ENCODE measurements around the gene PRICKLE4. TPM values are rescaled to one million over a fixed set of nuclear protein-coding genes. Genes with fewer than 3 reads are reported as not detected.

PRICKLE4 gene
- total RNA-seq, 1 experiment from 2014 or later = 1.5 TPM

DNA sequence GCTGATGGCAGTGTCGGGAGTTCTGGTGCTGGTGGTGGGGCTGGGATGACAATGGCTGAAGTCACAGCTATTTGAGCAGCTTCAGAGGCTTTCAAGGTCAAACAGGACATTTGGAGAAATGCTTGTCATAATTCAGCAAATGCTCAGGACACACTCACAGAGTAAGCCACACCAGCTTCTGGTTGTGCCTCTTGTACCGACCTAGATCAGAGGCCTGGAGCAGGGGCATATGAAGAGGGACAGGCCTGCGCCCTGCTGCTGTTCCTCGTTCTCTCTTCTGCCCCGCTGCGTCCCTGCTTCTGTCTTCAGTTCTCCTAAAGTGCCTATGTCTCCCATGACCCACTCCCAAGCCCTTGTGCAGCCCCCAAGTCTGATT lies 32.5 kb upstream of the PRICKLE4 start (continued):
- no peak for TF ChIP-seq ARID4B (CRISPR knock-in tag; IDR thresholded peaks at IDR 0.05; ENCODE audit: borderline replicate concordance)
- TF ChIP-seq, protein P1, sequence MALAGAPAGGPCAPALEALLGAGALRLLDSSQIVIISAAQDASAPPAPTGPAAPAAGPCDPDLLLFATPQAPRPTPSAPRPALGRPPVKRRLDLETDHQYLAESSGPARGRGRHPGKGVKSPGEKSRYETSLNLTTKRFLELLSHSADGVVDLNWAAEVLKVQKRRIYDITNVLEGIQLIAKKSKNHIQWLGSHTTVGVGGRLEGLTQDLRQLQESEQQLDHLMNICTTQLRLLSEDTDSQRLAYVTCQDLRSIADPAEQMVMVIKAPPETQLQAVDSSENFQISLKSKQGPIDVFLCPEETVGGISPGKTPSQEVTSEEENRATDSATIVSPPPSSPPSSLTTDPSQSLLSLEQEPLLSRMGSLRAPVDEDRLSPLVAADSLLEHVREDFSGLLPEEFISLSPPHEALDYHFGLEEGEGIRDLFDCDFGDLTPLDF (CRISPR knock-in tag; IDR thresholded peaks at IDR 0.05) = no peak
- no peak for TF ChIP-seq ATF2 (CRISPR knock-in tag; IDR thresholded peaks at IDR 0.05; ENCODE audit: borderline replicate concordance, low read depth)
- TF ChIP-seq ZMAT4 (CRISPR knock-in tag; IDR thresholded peaks at IDR 0.05) = no peak

DNA sequence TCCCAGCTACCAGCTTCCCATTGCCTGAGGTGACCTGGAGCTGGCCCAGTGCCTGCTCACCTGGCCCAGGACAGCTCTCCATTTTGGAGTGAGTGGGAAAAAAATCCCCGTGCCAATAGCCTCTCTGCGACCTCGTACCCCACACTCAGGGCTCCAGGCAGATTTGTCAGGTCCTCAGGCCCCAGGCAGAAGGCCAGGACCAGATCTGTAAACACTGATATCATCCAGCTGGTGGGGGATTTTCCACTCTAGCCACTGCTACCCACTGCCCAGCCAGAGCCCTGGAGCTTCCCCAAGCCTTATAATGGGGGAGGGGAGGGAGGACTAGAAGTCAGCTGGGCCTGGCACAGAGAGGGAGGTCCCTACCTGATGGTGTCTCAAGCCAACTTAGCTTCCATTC lies 32.0 kb upstream of the PRICKLE4 start:
- no peak overlapping the region for H3K27ac Mint-ChIP-seq
- H3K36me3 Mint-ChIP-seq = no peaks in the 10 kb centered on the region
- no peaks in the 10 kb centered on the region for H3K9me3 Mint-ChIP-seq
- POLR2A ChIA-PET = interaction anchor here (0.7 kb wide), 1 partner anchor 20 kb away, joined by 4 read pairs; no protein-coding TSS in a partner anchor
- peaks cover 3% of the 10 kb centered on the region; the same call in 1 of the 2 replicates for H3K27me3 Mint-ChIP-seq (ENCODE audit: low read depth)
- no peaks in the 10 kb centered on the region for H3K4me1 Mint-ChIP-seq
- ATAC-seq (no peak), DNase-seq (ENCODE audit: low spot score) (no peak)
- H3K4me3 Mint-ChIP-seq = no peak overlapping the region
- CTCF ChIA-PET = interaction anchor here (0.7 to 2.7 kb wide), 5 partner anchors 14 to 43 kb away, joined by 3 to 16 read pairs (median 3); partner anchors contain the start of genes FRS3 and TFEB
- TF ChIP-seq E2F4 (CRISPR knock-in tag; IDR thresholded peaks at IDR 0.05; ENCODE audit: borderline replicate concordance, low read depth) = no peak
- TF ChIP-seq TEAD4 (CRISPR knock-in tag; IDR thresholded peaks at IDR 0.05) = no peak
- no peak for TF ChIP-seq EMX1 (CRISPR knock-in tag; IDR thresholded peaks at IDR 0.05)
- TF ChIP-seq, protein P2, sequence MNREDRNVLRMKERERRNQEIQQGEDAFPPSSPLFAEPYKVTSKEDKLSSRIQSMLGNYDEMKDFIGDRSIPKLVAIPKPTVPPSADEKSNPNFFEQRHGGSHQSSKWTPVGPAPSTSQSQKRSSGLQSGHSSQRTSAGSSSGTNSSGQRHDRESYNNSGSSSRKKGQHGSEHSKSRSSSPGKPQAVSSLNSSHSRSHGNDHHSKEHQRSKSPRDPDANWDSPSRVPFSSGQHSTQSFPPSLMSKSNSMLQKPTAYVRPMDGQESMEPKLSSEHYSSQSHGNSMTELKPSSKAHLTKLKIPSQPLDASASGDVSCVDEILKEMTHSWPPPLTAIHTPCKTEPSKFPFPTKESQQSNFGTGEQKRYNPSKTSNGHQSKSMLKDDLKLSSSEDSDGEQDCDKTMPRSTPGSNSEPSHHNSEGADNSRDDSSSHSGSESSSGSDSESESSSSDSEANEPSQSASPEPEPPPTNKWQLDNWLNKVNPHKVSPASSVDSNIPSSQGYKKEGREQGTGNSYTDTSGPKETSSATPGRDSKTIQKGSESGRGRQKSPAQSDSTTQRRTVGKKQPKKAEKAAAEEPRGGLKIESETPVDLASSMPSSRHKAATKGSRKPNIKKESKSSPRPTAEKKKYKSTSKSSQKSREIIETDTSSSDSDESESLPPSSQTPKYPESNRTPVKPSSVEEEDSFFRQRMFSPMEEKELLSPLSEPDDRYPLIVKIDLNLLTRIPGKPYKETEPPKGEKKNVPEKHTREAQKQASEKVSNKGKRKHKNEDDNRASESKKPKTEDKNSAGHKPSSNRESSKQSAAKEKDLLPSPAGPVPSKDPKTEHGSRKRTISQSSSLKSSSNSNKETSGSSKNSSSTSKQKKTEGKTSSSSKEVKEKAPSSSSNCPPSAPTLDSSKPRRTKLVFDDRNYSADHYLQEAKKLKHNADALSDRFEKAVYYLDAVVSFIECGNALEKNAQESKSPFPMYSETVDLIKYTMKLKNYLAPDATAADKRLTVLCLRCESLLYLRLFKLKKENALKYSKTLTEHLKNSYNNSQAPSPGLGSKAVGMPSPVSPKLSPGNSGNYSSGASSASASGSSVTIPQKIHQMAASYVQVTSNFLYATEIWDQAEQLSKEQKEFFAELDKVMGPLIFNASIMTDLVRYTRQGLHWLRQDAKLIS (CRISPR knock-in tag; IDR thresholded peaks at IDR 0.05; ENCODE audit: borderline replicate concordance) = no peak
- no peak for TF ChIP-seq ZNF671 (CRISPR knock-in tag; IDR thresholded peaks at IDR 0.05)
- TF ChIP-seq ZNF219 (CRISPR knock-in tag; IDR thresholded peaks at IDR 0.05; ENCODE audit: borderline replicate concordance) = no peak
- no peak for TF ChIP-seq MXD4 (CRISPR knock-in tag; IDR thresholded peaks at IDR 0.05; ENCODE audit: borderline replicate concordance)
- no peak for TF ChIP-seq ZMAT4 (CRISPR knock-in tag; IDR thresholded peaks at IDR 0.05)
- TF ChIP-seq ESRRA (CRISPR knock-in tag; IDR thresholded peaks at IDR 0.05; ENCODE audit: borderline replicate concordance) = no peak
- TF ChIP-seq ATF6 (CRISPR knock-in tag; IDR thresholded peaks at IDR 0.05) = no peak
- TF ChIP-seq, protein P3, sequence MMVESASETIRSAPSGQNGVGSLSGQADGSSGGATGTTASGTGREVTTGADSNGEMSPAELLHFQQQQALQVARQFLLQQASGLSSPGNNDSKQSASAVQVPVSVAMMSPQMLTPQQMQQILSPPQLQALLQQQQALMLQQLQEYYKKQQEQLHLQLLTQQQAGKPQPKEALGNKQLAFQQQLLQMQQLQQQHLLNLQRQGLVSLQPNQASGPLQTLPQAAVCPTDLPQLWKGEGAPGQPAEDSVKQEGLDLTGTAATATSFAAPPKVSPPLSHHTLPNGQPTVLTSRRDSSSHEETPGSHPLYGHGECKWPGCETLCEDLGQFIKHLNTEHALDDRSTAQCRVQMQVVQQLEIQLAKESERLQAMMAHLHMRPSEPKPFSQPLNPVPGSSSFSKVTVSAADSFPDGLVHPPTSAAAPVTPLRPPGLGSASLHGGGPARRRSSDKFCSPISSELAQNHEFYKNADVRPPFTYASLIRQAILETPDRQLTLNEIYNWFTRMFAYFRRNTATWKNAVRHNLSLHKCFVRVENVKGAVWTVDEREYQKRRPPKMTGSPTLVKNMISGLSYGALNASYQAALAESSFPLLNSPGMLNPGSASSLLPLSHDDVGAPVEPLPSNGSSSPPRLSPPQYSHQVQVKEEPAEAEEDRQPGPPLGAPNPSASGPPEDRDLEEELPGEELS (CRISPR knock-in tag; IDR thresholded peaks at IDR 0.05) = no peak
- TF ChIP-seq ZNF396 (CRISPR knock-in tag; IDR thresholded peaks at IDR 0.05; ENCODE audit: borderline replicate concordance) = no peak
- no peak for TF ChIP-seq GABPB1 (CRISPR knock-in tag; IDR thresholded peaks at IDR 0.05)
- TF ChIP-seq IRF2 (CRISPR knock-in tag; IDR thresholded peaks at IDR 0.05; ENCODE audit: borderline replicate concordance, low read depth) = no peak
